ENCODE data around the gene TCEA2. TPM values are rescaled to one million over a fixed set of nuclear protein-coding genes. Genes with fewer than 3 reads are reported as not detected.

TCEA2 gene
- total and polyA plus RNA-seq, 2 donors from 2014 or later: 53.8 to 90.9 TPM

DNA sequence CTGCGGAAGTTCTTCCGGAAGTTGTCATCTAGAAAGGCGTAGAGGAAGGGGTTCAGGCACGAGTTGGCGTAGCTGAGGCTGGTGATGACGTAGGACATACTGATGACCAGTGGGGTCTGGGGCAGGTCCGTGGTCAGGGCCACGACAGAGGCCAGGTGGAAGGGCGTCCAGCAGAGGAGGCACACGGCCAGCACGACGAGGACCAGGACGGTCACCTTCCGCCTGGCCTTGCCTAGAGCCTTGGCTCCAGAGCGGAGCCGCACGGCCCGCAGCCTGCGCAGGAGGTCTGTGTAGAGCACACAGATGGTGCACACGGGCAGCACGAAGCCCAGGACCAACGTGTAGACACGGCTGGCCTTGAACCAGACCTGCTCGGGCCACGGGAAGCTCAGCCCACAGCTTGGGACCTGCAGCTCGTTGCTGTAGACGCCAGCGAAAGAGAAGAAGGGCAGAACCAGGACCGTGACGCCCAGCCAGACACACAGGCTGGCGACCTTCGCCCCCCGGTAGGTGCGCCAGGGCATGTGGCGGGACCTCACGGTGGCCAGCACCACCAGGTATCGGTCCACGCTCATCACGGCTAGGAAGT, 42.9 kb downstream of the TCEA2 start:
- Histone ChIP-seq H3K27me3 (ENCODE audit: control insufficient read depth, insufficient read depth, low read length) (peaks cover 2% of the 10 kb centered on the region), H3K4me1 (ENCODE audit: control insufficient read depth in 2 of 3, insufficient read depth in 2 of 3, low read depth in 1 of 3, low read length in 3 of 3) (no peaks in the 10 kb centered on the region), H3K9me3 (ENCODE audit: control insufficient read depth in 2 of 3, insufficient read depth in 1 of 3, low read length in 3 of 3) (no peaks in the 10 kb centered on the region), H3K27ac (ENCODE audit: low read depth in 2 of 2, low read length in 2 of 2) (no peak overlapping the region), H3K9ac (ENCODE audit: low read length in 3 of 3) (no peak overlapping the region), H3K36me3 (ENCODE audit: control insufficient read depth in 2 of 3, insufficient read depth in 3 of 3, low read length in 3 of 3) (no peaks in the 10 kb centered on the region), H3K4me3 (ENCODE audit: low read length in 3 of 3) (no peak overlapping the region)
- TF ChIP-seq, protein P1, sequence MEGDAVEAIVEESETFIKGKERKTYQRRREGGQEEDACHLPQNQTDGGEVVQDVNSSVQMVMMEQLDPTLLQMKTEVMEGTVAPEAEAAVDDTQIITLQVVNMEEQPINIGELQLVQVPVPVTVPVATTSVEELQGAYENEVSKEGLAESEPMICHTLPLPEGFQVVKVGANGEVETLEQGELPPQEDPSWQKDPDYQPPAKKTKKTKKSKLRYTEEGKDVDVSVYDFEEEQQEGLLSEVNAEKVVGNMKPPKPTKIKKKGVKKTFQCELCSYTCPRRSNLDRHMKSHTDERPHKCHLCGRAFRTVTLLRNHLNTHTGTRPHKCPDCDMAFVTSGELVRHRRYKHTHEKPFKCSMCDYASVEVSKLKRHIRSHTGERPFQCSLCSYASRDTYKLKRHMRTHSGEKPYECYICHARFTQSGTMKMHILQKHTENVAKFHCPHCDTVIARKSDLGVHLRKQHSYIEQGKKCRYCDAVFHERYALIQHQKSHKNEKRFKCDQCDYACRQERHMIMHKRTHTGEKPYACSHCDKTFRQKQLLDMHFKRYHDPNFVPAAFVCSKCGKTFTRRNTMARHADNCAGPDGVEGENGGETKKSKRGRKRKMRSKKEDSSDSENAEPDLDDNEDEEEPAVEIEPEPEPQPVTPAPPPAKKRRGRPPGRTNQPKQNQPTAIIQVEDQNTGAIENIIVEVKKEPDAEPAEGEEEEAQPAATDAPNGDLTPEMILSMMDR (IDR thresholded peaks at IDR 0.05; ENCODE audit: borderline replicate concordance, extremely low read depth, insufficient read depth): no peak
- FAIRE-seq: no peak
- DNase-seq: peak in 1 of 5 donors; percentile 56
- intact Hi-C loops (cut with DNase I): no loop called here

DNA sequence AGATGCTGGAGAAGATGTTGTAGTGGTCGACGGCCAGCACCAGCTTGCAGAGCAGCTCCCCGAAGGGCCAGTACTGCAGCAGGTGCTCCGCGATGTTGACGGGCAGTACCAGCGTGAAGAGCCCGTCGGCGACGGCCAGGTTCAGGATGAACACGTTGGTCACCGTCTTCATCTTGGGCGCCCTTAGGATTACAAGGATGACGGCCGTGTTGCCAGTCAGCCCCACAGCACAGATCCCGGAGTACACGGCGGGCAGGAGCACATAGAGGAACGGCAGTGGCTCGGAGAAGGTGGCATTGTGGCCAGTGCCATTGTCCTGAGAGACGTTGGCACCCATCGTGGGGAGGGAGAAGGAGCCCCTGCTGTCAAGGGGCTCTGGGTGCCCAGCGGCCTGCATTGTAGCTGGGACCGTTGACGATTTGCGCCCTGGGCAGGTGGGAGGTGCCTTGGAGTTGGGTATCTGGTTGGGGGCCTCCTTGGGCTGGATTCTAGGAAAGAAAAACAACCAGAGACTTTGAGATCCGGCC, 43.5 kb downstream of the TCEA2 start:
- intact Hi-C loops (cut with DNase I): no loop called here
- DNase-seq: peak in 1 of 5 donors; percentile 59
- FAIRE-seq: no peak

DNA sequence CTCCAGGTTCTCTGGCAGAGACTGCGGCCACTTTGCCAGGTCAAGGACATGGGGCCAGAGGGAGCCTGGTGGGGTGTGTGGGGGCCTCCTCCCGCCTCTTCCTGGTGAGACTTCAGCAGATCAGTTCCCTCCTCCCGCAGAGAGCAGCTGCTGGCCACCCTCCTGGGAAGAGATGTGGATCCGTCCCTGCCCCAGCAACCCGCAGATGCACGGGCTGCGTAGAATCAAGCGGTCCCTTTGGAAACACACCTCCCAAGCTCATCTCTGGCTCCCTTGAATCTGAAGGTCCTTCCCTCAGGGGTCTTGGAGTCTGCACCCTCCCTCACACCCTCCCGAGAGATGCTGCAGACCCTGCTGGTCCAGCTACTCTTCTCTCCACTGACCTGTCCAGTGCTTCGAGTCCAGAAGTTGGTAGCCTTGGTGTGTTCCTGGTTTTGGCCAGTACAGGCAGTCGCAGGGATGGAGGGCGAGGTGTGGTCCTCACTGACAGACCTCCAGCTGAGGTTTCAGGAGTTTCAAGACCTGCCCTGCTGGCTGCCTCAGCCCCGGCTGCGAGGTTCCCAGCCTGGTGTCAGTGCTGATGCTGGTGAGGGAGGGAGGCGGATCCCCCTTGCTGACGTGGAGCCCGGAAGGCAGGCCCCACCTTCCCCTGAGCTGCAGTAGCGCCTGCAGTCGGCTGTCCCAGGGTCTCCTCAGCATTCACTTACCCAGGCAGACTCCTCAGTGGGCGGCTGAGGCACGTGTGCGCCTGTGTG, 44.2 kb downstream of the TCEA2 start, which contains the start of gene NPBWR2:
Gene NPBWR2, minus strand, starts transcription at position 585 of the 755 bp plus-strand sequence. CDS start 734 bp downstream, outside the sequence.
- no peak within 1 kb of the TSS for H3K27ac ChIP-seq (ENCODE audit: low read depth in 2 of 2, low read length in 2 of 2)

More for the DNA sequence above, 43.5 kb downstream of the TCEA2 start:
- H3K36me3 ChIP-seq (ENCODE audit: control insufficient read depth in 2 of 3, insufficient read depth in 3 of 3, low read length in 3 of 3): no peaks in the 10 kb centered on the region
- H3K27me3 ChIP-seq (ENCODE audit: control insufficient read depth, insufficient read depth, low read length): peaks cover 2% of the 10 kb centered on the region
- H3K9me3 ChIP-seq (ENCODE audit: control insufficient read depth in 2 of 3, insufficient read depth in 1 of 3, low read length in 3 of 3): no peaks in the 10 kb centered on the region
- TF ChIP-seq, protein P1 (IDR thresholded peaks at IDR 0.05; ENCODE audit: borderline replicate concordance, extremely low read depth, insufficient read depth): no peak
- no peaks in the 10 kb centered on the region for H3K4me1 ChIP-seq (ENCODE audit: control insufficient read depth in 2 of 3, insufficient read depth in 2 of 3, low read depth in 1 of 3, low read length in 3 of 3)
- no peak overlapping the region for H3K4me3 ChIP-seq (ENCODE audit: low read length in 3 of 3)
- H3K9ac ChIP-seq (ENCODE audit: low read length in 3 of 3): no peak overlapping the region
- no peak overlapping the region for H3K27ac ChIP-seq (ENCODE audit: low read depth in 2 of 2, low read length in 2 of 2)

More for the DNA sequence above, 44.2 kb downstream of the TCEA2 start, which contains the start of gene NPBWR2:
- Histone ChIP-seq H3K9me3 (ENCODE audit: control insufficient read depth in 2 of 3, insufficient read depth in 1 of 3, low read length in 3 of 3) (no peaks in the 10 kb centered on the region), H3K27me3 (ENCODE audit: control insufficient read depth, insufficient read depth, low read length) (no peaks in the 10 kb centered on the region), H3K9ac (ENCODE audit: low read length in 3 of 3) (no peak within 1 kb of the TSS), H3K36me3 (ENCODE audit: control insufficient read depth in 2 of 3, insufficient read depth in 3 of 3, low read length in 3 of 3) (no peaks in the 10 kb centered on the region), H3K4me3 (ENCODE audit: low read length in 3 of 3) (no peak within 1 kb of the TSS), H3K4me1 (ENCODE audit: control insufficient read depth in 2 of 3, insufficient read depth in 2 of 3, low read depth in 1 of 3, low read length in 3 of 3) (no peaks in the 10 kb centered on the region)
- TF ChIP-seq, protein P1 (IDR thresholded peaks at IDR 0.05; ENCODE audit: borderline replicate concordance, extremely low read depth, insufficient read depth): no peak
- intact Hi-C loops (cut with DNase I): no loop called here
- DNase-seq: peak in 2 of 5 donors; percentile 16 to 59
- no peak for FAIRE-seq

Measured in kidney (tissue), 14 donors.